Activated CD8-positive, alpha-beta memory T cell treated with anti-CD3 and anti-CD28 coated beads, Interleukin-2, amount 50 U/mL, for 1 hour (primary cell): Measurements from ENCODE around the gene MORF4L1.
A peak's percentile ranks its signal among the peaks of the same experiment; 100 is the strongest.
"Not testable (repeated sequence)": the region's sequence is repeated elsewhere in the genome, so short reads cannot be mapped to it uniquely, and the experiment has no call there.

Experiments
- DNase-seq: peaks from one replicate; pipeline ENCODE4 v3.0.0-alpha.2; 2020; ENCODE audit errors: extremely low read depth

MORF4L1 gene

DNA sequence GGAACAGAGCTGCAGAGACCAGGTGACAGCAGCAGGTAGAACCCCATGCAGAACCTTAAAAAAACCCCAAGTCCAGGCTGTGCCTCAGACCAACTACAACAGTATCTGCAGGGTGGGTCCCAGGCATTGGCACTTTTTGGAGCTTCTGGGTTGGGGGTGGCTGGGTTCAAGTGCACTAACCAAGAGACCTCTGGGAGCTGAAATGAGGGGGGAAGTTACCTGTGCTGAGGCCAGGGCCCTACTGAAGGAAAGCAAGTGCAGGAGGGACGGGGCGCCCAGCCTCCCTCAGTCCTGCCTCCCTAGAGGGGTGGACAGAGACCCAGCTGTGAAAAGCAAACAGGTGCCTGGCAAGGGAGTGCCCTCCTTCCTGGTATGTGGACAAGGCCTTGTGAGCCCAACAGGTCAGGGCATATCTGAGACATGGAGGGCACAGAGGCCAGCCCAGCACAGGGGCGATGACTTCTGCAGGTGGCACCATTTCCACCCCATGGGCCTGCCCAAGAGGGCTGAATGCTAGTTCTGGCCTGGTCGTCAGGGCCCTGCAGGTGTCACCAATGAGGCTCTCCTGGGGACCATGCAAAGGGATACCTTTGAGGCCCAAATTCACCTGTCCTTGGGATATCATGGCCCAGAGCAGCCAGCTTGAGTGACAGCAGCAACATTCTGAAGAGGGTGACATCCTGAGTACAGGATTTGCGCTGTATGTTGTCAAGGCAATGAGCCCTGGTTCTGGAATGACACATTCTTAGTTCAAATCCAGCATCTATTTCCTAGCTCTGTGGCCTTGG is 53.5 kb downstream of the MORF4L1 start:
- DNase-seq: no peak

DNA sequence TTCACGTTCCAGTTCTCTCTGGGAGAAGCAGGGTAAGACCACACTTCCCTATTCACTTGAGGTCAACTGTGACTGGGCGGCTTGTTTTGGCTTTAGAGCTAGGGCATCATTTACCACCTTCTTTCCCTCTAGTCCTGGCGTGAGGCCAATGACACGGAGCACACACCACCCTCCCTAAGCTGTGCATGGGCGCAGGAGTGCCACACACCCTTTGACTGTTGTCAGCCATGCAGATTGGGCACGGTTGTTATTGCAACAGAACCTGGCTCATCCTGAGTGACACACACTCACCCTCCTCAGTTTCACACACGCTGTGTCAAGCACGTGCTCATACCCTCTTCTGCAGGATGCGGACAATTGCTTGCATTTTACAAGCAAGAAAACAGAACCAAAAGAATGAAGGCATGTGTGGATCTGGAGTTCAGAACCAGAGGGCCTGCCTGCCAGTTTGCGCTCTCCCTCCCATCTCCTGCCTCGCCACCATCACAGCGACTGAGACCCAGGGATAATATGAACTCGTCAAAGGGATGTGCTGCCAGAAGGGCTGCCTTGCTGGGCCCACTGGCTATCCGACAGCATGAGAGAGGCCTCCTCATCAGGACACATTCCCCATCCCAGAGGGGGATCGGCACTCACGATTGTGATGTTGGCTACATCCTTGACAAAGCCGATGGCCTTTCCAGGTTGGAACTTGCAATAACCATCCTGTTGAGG is 54.5 kb downstream of the MORF4L1 start:
- DNase-seq: no peak

DNA sequence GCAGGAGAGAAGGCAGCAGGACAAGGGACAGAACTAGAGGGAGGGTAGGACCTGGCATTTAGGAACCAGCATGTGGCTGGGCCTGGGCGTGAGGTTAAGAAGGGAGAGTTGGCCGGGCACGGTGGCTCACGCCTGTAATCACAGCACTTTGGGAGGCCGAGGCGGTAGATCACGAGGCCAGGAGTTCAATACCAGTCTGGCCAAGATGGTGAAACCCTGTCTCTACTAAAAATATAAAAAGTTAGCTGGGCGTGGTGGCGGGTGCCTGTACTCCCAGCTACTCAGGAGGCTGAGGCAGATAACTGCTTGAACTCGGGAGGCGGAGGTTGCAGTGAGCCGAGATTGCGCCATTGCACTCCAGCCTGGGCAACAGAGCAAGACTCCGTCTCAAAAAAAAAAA is 55.5 kb downstream of the MORF4L1 start:
- not testable (repeated sequence) for DNase-seq

DNA sequence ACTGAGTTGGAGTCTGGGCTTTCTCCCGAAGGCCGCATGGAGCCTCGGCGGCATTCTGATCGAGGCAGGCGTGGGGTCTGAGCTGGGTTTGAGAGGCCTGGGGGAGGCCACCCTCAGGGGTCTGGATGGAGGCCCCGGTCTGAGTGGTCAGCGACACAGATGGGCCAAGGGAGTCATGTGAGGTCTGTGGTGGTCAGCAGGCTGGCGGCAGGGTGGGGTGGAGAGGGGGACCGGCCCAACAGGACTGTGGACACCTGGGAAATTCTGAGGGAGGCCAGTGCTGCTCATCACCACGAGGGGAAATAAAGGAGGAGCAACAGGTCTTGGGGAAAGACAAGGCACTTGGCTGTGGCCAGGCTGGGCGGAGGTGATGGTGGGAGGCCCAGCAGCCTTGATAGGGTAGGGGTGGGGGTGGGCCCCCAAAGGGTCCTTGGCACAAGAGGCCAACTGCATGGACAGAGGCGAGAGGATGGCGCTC is 56.0 kb downstream of the MORF4L1 start:
- DNase-seq: no peak

DNA sequence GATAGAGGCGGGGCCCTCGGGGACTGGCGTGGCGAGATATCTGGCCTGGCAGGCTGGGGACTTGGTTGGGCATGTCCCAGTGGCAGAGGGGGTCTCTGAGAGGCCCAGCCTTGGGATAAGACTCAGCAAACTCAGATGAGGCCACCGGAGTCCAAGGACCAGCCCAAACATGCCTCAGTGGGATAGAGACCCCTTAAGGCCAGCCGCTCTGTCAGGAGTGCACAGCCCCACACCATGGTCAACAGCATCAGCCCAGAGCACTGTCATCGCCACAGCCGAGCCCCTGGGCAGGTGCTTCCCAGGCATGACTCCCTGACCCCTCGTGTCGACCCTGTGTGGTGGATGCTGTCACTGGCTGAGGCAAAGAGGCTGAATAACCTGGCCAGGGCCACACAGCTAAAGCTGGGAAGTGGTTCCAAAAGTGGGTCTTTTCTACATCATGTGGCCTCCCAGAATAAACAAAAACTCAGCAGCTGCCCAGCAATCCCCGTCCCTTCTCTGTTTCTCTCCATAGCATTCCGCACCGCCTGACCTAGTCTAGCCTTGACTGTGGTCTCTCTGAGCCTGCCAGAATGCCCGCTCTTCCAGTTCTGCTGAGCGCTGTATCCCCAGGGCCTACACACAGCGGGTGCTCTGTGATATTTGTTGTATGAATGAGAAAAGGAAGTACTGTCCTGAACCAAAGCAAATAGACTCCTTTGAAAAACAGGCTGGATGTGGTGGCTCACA is 57.0 kb downstream of the MORF4L1 start:
- no peak for DNase-seq

DNA sequence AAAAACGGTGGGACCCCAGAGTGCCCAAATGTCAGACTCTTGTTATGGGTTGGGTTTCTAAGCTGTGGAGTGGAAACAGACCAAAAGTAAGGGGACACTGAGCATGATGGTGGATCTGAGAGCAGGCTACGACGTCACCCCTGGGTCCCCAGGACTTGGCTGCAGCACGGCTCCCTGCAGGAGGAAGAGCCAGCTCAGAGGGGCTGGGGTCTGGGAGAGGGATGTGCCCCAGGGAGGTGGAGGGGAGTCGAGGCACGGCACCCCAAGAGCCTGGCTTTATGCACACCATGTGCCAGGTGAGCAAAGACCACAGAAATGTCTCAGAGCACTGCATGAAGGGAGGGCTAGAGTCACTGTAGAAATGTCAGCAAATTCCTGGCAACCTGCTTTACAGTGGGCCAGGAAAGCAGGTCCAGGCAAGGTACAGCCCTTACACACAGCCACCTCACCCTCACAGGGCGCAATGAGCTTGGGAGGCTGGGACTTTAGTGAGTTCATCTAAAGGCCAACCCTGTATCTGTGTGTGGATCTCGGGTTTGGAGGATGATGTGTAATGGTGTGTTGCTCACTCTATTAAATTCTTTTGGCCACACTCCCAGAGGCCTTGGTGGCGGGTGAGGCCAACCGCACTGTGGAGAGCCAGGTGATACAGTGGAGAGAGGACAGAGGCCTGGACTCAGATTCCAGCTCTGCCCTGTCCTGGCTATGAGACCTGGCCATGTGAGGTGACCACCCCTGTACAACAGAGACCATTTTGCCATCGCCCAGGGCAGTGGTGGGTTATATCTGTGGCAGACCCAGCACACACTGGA is 58.1 kb downstream of the MORF4L1 start:
- DNase-seq: no peak

DNA sequence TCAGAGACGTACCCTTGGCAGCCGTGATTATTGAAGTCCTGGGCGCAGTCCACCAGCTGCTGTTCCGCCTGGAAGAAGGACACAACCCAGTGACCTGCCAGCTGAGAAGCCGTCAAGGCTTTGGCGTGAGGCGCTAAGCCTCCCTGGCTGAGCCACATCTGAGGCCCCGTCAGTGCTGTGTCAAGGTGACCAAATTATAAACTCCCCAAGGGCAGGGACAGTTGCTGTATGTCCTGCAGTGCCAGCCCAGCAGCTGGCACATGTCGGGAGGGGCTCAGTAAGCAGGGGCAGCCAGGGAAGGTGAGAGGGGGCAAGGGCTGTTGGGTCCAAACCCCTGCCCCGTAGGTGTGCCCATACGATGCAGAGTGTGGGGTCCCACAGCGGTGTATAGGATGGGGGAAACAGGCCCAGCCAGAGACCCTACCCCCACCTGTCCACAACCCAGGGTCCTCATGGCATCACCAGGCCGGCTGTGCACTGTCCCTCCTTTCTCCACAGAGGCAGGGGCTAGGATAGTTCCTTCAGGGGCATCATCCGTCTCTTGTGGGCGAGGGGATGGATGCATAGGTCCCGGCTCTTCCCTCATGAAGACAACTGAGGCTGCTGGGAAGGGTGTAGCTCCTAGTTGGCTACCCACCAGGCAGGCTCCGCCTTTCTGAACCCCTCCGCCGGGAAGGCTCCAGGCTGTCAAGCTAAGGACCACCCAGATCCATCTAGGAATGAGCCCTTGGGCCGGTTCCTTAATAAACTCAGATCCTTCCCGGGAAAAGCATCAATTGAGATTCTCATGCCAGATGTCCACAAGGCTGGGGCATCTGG is 59.0 kb downstream of the MORF4L1 start:
- no peak for DNase-seq

DNA sequence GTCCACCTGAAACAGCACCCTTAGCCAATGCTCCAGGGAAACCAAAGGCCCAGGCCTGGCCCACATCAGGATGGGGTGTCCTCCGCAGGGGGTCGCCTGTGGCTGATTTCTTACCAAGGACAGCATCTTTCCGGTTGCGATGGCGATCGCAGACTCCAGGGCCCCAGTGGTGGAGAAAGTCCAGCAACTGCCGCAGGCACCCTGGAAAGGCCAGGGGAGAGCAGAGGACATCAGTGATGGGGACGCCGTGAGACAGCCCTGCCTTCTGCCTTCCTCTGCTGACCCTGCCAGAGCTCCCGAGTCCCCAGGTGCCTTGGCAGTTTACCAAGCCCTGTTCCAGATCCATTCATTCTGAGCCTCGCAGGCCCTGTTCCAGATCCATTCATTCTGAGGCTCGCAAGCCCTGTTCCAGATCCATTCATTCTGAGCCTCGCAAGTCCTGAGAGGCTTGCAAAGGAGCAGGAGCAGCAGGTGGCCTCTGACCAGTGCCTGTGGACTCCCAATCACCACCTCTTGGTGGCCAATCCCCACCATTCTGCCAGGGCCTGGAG is 59.6 kb downstream of the MORF4L1 start:
- no peak for DNase-seq

DNA sequence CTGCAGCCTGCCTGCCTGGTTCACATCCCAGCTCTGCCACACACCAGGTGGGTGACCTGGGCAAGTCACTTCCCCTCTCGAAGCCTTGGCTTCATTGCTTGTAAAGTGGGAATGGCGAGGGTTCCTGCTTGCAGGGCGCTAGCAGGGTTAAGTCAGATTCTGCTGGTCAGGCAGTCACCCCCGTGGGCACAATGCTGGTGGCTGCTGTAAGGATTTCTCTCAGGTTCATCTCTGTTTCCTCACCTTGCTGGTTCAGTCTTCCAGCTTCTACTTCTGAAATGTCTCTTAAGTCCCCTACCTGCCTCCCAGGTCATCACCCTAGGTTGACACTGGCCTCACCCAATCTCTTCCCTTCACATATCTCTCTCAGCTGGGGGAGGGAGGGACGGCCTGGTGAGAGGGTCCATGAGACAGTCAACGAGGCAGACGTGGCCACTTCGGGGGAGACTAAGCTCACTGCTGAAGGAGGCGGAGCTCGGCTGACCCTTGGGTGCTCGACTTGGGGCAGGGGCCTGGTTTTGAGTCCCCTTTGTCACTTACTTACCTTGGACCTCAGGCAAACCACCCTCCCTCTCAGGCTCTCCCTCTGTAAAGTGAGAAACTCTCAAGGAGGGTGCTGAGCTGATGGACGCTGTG is 60.6 kb downstream of the MORF4L1 start:
- DNase-seq: no peak

DNA sequence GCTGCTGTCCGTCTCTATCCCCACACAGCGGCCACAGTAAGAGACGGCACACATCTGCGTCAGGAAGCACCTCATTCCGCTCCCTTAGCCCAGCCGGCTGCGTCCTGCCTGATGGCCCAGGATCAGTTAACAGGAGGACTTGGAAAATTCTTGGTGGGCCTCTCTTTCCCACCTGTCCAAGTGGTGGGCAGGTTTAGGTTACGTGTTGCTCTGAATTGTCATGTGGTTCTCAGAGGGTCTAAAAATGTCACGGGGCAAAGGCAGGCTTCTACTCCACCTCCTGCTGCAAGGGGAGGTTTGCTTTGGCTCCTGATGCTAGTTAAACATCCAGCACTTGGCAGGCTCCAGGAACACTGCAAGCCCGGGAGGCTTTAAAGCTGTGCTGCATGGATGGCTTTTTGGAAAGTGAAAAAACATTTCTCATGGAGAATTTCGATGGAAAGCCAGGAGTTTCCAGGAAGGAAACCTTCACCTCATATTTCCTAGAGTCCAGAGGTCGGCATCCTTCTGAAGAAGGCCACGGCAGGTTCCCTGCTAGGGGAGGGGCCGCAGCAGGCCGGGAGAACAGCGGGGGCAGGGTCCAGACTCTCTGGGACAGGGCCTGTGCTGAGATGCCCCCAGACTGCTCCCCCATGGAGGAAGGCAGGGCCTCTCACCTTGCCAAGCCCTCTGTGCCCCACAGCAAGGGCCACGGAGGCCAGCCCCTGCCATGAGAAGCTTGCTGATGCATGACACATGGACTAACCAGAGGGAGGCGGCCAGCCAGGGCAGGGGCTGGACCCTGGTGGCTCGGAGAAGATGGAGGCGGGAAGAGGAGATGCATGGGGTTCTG is 61.3 kb downstream of the MORF4L1 start:
- no peak for DNase-seq

DNA sequence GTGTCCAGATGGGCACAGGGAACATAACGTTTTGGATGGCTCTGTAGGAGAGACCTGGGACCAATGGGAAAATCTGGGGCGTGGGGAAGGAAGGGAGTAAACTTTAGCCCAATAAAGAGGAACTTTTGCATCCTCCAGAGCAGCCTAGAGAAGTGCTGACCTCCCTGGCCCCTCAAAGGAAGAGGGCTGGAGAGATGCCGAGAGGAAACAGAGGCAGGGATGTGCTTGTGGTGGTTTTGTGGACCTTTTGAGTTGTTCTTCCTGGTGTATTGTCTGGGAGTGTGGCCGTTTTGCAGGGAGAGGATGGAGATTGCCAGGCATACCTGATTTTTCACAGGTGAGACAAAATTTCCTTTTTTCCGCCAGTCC is 61.9 kb downstream of the MORF4L1 start:
- no peak for DNase-seq

DNA sequence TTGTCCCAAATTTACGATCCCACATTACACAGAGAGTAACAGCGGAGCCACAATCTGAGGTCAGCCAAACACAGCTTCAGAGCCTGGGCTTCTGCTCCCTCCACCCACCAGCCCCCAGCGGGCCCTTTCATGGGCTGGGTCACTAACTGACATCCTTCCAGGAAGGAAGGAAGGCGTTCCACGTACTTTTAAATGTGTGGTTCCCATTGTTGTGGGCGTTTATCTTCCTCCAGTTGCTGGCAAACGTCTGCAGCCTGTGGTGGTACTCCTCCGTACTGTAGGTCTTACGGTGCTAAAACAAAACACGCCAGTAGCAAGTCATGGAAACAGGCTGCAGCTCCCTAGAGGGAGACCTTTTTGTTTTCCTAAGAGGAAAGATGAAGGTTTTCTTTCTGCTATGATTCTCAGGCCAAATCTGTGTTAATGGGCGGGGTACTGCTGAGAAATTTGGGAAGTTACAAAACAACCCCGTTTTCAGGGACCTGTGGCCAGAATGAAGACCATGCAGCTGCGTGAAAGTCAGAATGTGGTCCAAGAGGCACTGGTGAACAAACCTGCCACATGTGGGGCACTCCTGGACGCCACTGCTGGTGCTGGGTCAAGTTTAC is 64.5 kb downstream of the MORF4L1 start:
- DNase-seq: no peak

DNA sequence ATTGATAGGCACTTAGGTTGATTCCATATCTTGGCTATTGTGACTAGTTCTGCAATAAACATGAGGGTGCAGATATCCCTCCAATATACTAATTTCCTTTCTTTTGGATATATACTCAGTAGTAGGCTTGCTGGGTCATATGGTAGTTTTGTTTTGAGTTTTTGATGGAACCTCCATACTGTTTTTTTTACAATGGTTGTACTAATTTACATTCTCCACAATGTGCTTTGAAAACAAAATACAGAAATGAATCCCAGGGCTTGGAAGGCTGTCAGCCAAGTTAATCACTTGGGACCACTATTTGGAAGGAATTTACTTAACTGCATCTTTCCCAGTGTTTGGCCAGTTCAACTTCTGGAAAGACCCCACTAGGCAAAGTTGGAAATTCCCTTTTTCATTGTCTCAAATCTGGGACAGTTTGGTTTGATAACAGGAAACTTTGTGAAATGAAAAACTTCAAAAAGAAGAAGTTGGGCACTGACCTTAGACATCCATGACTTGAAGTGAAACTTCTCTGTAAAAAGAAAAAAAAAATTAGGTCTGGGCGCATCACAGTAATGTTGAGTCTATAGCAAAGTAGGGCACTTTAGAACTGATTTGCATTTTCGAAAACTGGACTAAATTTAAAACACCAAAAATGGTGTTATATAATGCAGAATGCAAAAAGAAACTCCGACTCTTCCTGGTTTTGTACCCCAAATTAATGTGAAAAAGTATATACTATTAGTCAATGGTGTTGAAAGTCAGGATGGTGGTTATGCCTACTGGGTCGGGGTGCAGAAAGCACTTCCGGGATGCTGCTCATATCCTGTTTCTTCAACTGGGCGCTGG is 66.2 kb downstream of the MORF4L1 start:
- no peak for DNase-seq

DNA sequence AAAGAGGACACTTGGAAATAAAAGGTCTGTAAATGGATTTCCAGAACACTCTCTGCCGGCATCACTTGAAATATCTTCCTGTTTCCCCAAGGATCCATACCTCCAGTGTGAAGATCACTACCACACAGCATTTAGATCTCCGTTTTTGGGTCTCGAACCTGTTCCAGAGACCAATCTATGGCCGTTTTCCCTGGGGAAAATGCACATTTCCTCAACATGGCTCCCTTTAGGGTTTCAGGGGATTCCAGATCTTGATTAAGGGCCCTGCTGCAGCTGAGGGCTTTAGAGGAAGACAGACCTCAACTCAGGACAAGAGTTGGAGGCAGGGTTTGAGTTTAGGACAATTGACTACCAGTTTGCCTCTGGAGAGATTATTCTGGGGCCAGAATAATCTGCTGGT is 70.1 kb downstream of the MORF4L1 start:
- DNase-seq: no peak

DNA sequence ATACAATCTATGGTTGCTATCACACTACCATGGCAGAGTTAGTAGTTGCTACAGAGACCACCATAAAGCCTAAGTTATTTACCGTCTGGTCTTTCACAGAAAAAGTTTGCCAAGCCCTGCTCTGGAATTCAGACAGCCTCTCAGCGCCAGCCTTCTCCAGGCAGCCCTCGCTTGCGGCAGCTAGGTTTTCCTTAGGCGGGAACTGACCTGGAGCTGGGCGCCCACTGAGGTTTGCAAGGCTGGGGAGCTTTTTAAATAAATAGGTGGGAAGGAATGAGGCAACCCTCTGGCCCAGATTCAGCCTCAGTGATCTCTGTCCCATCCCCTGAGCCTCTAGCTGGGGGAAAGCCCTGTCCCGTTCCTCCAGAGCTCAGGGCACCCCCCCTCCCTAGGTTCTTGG is 71.0 kb downstream of the MORF4L1 start:
- DNase-seq: no peak

DNA sequence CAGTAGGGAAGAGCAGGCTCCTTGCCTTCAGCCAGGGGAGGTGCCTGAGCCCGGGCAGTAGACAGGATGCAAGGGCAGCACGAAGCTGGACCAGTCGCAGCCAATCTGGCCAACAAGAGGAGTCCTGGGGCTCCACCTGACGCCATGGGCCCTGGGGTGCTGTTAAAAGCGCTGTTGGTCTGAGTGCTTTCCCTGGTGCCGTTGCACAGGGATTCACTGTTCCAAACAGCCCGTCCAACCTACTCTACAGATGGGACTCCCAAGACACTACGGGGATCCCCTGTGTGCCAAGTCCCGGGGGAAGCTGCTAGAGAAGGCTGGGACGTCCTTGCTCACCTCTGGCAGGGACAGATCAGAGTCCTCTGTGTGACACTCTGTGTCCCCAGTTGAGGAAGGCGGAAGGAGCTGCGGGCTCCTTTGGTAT is 71.5 kb downstream of the MORF4L1 start:
- DNase-seq: no peak

DNA sequence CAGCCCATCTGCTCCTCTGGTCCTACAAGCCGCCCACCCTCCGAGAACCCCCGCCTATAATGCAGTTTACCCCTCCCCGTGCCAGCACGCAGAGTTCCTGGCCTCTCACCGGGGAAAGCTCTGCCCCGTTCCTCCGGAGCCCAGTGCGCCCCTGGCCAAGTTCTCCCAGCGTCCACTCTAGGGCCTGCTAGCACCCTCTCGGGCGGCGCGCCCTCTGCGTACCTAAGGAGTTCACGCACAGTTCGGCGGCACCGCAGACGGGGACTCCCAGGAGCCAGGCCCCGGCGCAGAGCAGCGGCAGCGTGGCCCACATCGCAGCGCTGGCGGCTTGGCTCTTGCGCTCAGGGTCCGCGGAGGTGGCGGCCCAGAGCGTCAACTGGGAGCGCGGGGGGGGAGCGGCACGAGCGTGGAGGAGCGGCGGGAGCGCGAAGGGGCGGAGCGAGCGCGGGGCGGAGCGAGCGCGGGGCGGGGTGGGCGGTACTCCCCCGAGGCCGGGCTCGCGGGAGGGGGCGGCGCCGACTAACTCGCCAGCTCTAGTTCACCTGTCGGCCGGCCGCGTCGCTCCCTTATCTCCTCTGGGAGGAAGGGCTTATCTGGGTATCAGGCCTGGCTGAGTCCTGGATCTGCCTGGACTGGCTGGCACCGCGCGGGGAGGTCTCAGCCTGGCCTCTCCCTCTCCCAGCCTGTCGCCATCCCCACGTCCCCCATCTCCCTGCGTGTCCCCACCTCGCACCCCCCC is 72.1 kb downstream of the MORF4L1 start, which contains the start of gene CTSH:
Gene CTSH, minus strand, starts transcription at position 378 of the 739 bp plus-strand sequence. Its CDS starts 65 bp downstream, at position 313.
- peak; percentile 2 for DNase-seq
